Glutamatergic neuron (in vitro differentiated cells): ENCODE measurements around the gene CDK9. TPM values are rescaled to one million over a fixed set of nuclear protein-coding genes. Genes with fewer than 3 reads are reported as not detected.

Source experiments
- DNase-seq: peaks from one replicate; pipeline ENCODE4 v3.0.0; 2022
- H3K27ac Mint-ChIP-seq: one replicate; pipeline ENCODE4 v1.8.0; 2020; ENCODE audit warnings: mild to moderate bottlenecking, mixed read lengths, inconsistent platforms; ENCODE audit not compliant: unreplicated experiment
- H3K27me3 Mint-ChIP-seq: one replicate; pipeline ENCODE4 v1.8.0; 2020; ENCODE audit warnings: mild to moderate bottlenecking, moderate library complexity, mixed read lengths, inconsistent platforms; ENCODE audit not compliant: unreplicated experiment
- H3K36me3 Mint-ChIP-seq: one replicate; pipeline ENCODE4 v1.8.0; 2020; ENCODE audit warnings: mild to moderate bottlenecking, mixed read lengths, inconsistent platforms; ENCODE audit not compliant: unreplicated experiment
- H3K4me1 Mint-ChIP-seq: one replicate; pipeline ENCODE4 v1.8.0; 2020; ENCODE audit warnings: mild to moderate bottlenecking, low read depth, mixed read lengths, inconsistent platforms; ENCODE audit not compliant: unreplicated experiment
- H3K4me3 Mint-ChIP-seq: one replicate; pipeline ENCODE4 v1.8.0; 2020; ENCODE audit warnings: mild to moderate bottlenecking, mixed read lengths, inconsistent platforms; ENCODE audit not compliant: unreplicated experiment
- H3K9me3 Mint-ChIP-seq: one replicate; pipeline ENCODE4 v1.8.0; 2020; ENCODE audit warnings: mild to moderate bottlenecking, moderate library complexity, mixed read lengths, inconsistent platforms; ENCODE audit not compliant: unreplicated experiment
- CTCF ChIP-seq: fragments of 200-600 bp; sonication (generic); IDR thresholded peaks from one replicate; pipeline ENCODE4 v1.5.0; 2021; ENCODE audit not compliant: partially characterized antibody, unreplicated experiment
- total RNA-seq: library from RNA; stranded (reverse); fragmentation: NEBNext Ultra II Directional; extraction: Animal tissue kit (Norgen Biotek cat#: 25700); gene quantifications from one replicate; pipeline ENCODE4 v1.2.1, GENCODE V29; 2021; ENCODE audit not compliant: unreplicated experiment

CDK9 gene
- total RNA-seq, 1 donor from 2014 or later, result 83.9 TPM

GRCh38 chr9:127790094-127790855 is 4.4 kb downstream of the CDK9 start:
- H3K4me3 Mint-ChIP-seq, result no peak overlapping the region
- H3K27ac Mint-ChIP-seq, result peak overlapping the region; percentile 38
- no peaks in the 10 kb centered on the region for H3K36me3 Mint-ChIP-seq

GRCh38 chr9:127791085-127791484 is 5.3 kb downstream of the CDK9 start:
- H3K27ac Mint-ChIP-seq, result no peak overlapping the region
- H3K9me3 Mint-ChIP-seq, result peaks cover 10% of the 10 kb centered on the region
- no peak for DNase-seq
- peaks cover 5% of the 10 kb centered on the region for H3K27me3 Mint-ChIP-seq
- peaks cover 5% of the 10 kb centered on the region for H3K4me1 Mint-ChIP-seq
- TF ChIP-seq CTCF, result no peak
- H3K36me3 Mint-ChIP-seq, result no peaks in the 10 kb centered on the region
- H3K4me3 Mint-ChIP-seq, result no peak overlapping the region

More at GRCh38 chr9:127790094-127790855, 4.4 kb downstream of the CDK9 start:
- DNase-seq, result no peak
- peaks cover 5% of the 10 kb centered on the region for H3K27me3 Mint-ChIP-seq
- TF ChIP-seq CTCF, result no peak
- H3K4me1 Mint-ChIP-seq, result peaks cover 5% of the 10 kb centered on the region
- peaks cover 10% of the 10 kb centered on the region for H3K9me3 Mint-ChIP-seq

- Mint-ChIP-seq H3K4me3 (no peak overlapping the region), H3K27ac (peak overlapping the region; percentile 64), H3K4me1 (peaks cover 5% of the 10 kb centered on the region), H3K9me3 (peaks cover 7% of the 10 kb centered on the region), H3K36me3 (no peaks in the 10 kb centered on the region), H3K27me3 (peaks cover 1% of the 10 kb centered on the region)
- TF ChIP-seq CTCF, result no peak
- DNase-seq, result no peak
These were observed 6.7 kb downstream of the CDK9 start for GRCh38 chr9:127792417-127793031.

GRCh38 chr9:127793093-127793708 is 7.4 kb downstream of the CDK9 start:
- H3K9me3 Mint-ChIP-seq, result peaks cover 7% of the 10 kb centered on the region
- H3K4me1 Mint-ChIP-seq, result peaks cover 5% of the 10 kb centered on the region
- H3K27ac Mint-ChIP-seq, result peak overlapping the region; percentile 73
- H3K27me3 Mint-ChIP-seq, result peaks cover 1% of the 10 kb centered on the region
- H3K36me3 Mint-ChIP-seq, result no peaks in the 10 kb centered on the region
- no peak for DNase-seq
- TF ChIP-seq CTCF, result no peak
- no peak overlapping the region for H3K4me3 Mint-ChIP-seq
